Measurements from ENCODE around the gene GINS3.

DNA sequence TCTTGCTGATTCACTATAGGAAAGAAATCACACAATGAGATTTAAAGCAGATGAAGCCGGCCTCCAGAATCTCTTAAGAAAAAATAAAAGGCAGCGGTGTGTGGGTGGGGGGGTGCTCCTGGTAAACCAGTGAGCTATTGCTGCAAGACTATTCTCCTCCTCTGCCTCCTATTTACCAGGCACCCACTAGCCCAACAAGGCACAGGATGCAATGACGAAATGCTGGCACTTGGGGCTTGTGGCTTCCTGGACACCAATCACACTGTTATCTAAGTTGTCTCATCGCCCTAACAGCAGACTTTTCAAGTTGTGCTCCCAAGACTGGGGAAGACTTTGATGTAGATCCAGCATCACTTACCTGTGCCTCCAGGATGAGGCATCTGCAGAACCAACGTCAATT is 57.5 kb downstream of the GINS3 start:
- TF ChIP-seq FOXM1 (IDR thresholded peaks at IDR 0.05; ENCODE audit: borderline replicate concordance) (no peak), ELF4 (IDR thresholded peaks at IDR 0.05) (no peak), BHLHE40 (IDR thresholded peaks at IDR 0.05; ENCODE audit: borderline replicate concordance) (no peak), FOXA1 (IDR thresholded peaks at IDR 0.05) (no peak), TARDBP (IDR thresholded peaks at IDR 0.05) (no peak), SUZ12 (IDR thresholded peaks at IDR 0.05) (no peak), ARNT (IDR thresholded peaks at IDR 0.05) (no peak), ZNF384 (IDR thresholded peaks at IDR 0.05) (no peak), FOXK2 (IDR thresholded peaks at IDR 0.05) (no peak), SP1 (IDR thresholded peaks at IDR 0.05) (no peak), HDGF (IDR thresholded peaks at IDR 0.05; ENCODE audit: borderline replicate concordance) (no peak)
- TF ChIP-seq, protein P1, sequence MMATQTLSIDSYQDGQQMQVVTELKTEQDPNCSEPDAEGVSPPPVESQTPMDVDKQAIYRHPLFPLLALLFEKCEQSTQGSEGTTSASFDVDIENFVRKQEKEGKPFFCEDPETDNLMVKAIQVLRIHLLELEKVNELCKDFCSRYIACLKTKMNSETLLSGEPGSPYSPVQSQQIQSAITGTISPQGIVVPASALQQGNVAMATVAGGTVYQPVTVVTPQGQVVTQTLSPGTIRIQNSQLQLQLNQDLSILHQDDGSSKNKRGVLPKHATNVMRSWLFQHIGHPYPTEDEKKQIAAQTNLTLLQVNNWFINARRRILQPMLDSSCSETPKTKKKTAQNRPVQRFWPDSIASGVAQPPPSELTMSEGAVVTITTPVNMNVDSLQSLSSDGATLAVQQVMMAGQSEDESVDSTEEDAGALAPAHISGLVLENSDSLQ (IDR thresholded peaks at IDR 0.05) = no peak
